ENCODE measurements around the gene SLC38A6. TPM values are rescaled to one million over a fixed set of nuclear protein-coding genes. Genes with fewer than 3 reads are reported as not detected.

The SLC38A6 gene
- total RNA-seq (10 to 100 TPM in 4 of 5 experiments, 1 to 10 TPM in 1; 8.9 to 21.9 (median 15.8) TPM), polyA plus RNA-seq (1 to 10 TPM; 5.8 to 6.3 TPM), total RNA-seq (6.7 reads per million, percentile 29 among the genes with 10 or more reads in this experiment)

GRCh38 chr14:60980811-60981632 is at the start of gene SLC38A6, which contains the start of gene TRMT5:
Gene SLC38A6, plus strand, starts transcription at chr14:60981245. Its CDS starts 33 bp downstream, at chr14:60981278.
Gene TRMT5, minus strand, starts transcription at chr14:60981079. Its CDS starts 106 bp downstream, at chr14:60980973.
- Histone ChIP-seq H3K4me3 (ENCODE audit: low read length) (peak within 1 kb of the TSS; percentile 94), H3K36me3 (ENCODE audit: control insufficient read depth in 2 of 3, insufficient read depth in 3 of 3, low read length in 3 of 3) (peaks cover 0 to 12% (median 4%) of the 10 kb centered on the region in 3 experiments), H3K4me1 (ENCODE audit: control insufficient read depth in 2 of 2, insufficient read depth in 2 of 2, low read length in 2 of 2) (peaks cover 11 to 14% of the 10 kb centered on the region in 2 donors), H3K27ac (ENCODE audit: low read depth, low read length) (peak within 1 kb of the TSS; percentile 88), H3K9me3 (ENCODE audit: control insufficient read depth in 2 of 3, low read length in 3 of 3) (no peaks in the 10 kb centered on the region), H3K27me3 (ENCODE audit: control insufficient read depth in 2 of 2, insufficient read depth in 2 of 2, low read length in 2 of 2) (no peaks in the 10 kb centered on the region)
- peaks cover 12 to 39% (median 26%) of the 10 kb centered on the region in 7 donors for H3K4me1 Mint-ChIP-seq
- H3K9me3 Mint-ChIP-seq = no peaks in the 10 kb centered on the region
- H3K27ac Mint-ChIP-seq = no peak within 1 kb of the TSS
- peak; percentile 91 for ATAC-seq
- intact Hi-C loops (cut with micrococcal nuclease) = loop anchor here (1.0 to 10.0 kb wide), 15 partner anchors 44 to 1793 kb away; partner anchors contain the start of genes DAAM1 (in 2 of the 2), MNAT1 (in 2 of the 2), PCNX4 (in 2 of the 2) and PPM1A (in 2 of the 2)
- H3K27me3 Mint-ChIP-seq = no peaks in the 10 kb centered on the region
- H3K4me3 Mint-ChIP-seq = no peak within 1 kb of the TSS
- peak; percentile 84 to 95 (median 93) for DNase-seq
- ChIA-PET CTCF (no interaction called here), POLR2A (interaction anchor here (0.8 to 2.2 kb wide), 4 partner anchors 299 to 781 kb away, joined by 3 to 10 read pairs (median 4); partner anchors contain the start of genes PPM1A and SNAPC1)
- peaks cover 5 to 18% (median 11%) of the 10 kb centered on the region in 5 donors for H3K36me3 Mint-ChIP-seq

DNA sequence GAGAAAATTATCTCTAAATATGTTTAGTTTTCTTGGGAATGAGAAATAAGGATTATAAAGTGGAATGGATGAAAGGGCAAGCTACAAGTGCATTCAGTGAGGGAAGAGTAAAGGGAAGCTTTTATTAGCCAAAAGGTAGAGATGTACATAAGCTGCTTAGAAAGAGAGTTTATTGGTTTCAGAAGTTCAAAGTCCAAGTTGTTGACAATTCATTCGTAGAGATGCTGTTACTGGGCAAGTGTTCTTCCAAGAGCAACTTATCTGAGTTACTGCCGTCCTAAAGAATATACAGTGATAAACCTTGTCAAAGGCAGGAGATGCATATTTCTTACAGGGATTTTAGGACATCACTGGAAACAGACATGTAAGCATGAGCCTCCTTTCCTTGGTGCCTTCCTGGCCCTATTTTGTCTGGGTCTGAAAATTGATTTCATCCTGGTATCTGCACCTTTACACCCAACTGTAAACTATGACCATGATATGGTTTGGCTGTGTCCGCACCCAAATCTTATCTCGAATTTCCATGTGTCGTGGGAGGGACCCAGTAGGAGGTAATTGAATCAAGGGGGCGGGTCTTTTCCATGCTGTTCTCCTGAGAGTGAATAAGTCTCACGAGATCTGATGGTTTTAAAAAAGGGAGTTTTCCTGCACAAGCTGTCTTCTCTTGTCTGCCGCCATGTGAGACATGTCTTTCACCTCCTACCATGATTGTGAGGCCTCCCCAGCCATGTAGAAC is 47.0 kb upstream of the SLC38A6 start:
- H3K27ac Mint-ChIP-seq = no peak overlapping the region
- POLR2A ChIA-PET = no interaction called here
- Histone ChIP-seq H3K27ac (ENCODE audit: low read depth, low read length) (no peak overlapping the region), H3K27me3 (ENCODE audit: control insufficient read depth in 2 of 2, insufficient read depth in 2 of 2, low read length in 2 of 2) (no peaks in the 10 kb centered on the region), H3K9me3 (ENCODE audit: control insufficient read depth in 2 of 3, low read length in 3 of 3) (no peaks in the 10 kb centered on the region), H3K36me3 (ENCODE audit: control insufficient read depth in 2 of 3, insufficient read depth in 3 of 3, low read length in 3 of 3) (no peaks in the 10 kb centered on the region), H3K4me1 (ENCODE audit: control insufficient read depth in 2 of 2, insufficient read depth in 2 of 2, low read length in 2 of 2) (no peaks in the 10 kb centered on the region), H3K4me3 (ENCODE audit: low read length) (no peak overlapping the region)
- H3K4me3 Mint-ChIP-seq = no peak overlapping the region
- H3K9me3 Mint-ChIP-seq = peaks cover 0 to 10% (median 2%) of the 10 kb centered on the region in 11 donors
- peaks cover 0 to 8% (median 0%) of the 10 kb centered on the region in 7 donors for H3K4me1 Mint-ChIP-seq
- peaks cover 3 to 39% (median 23%) of the 10 kb centered on the region in 5 donors for H3K36me3 Mint-ChIP-seq
- CTCF ChIA-PET = interaction anchor here (0.6 kb wide), 1 partner anchor 95 kb away, joined by 3 read pairs; no protein-coding TSS in a partner anchor
- ATAC-seq (no peak), DNase-seq (no peak)
- intact Hi-C loops (cut with micrococcal nuclease) = no loop called here
- H3K27me3 Mint-ChIP-seq = no peaks in the 10 kb centered on the region

- H3K4me3 Mint-ChIP-seq = no peak overlapping the region
- POLR2A ChIA-PET = no interaction called here
- no peak overlapping the region for H3K27ac Mint-ChIP-seq
- intact Hi-C loops (cut with micrococcal nuclease) = no loop called here
- ATAC-seq = no peak
- peaks cover 3 to 44% (median 25%) of the 10 kb centered on the region in 5 donors for H3K36me3 Mint-ChIP-seq
- peaks cover 0 to 10% (median 0%) of the 10 kb centered on the region in 7 donors for H3K4me1 Mint-ChIP-seq
- Histone ChIP-seq H3K9me3 (ENCODE audit: control insufficient read depth in 2 of 3, low read length in 3 of 3) (no peaks in the 10 kb centered on the region), H3K27ac (ENCODE audit: low read depth, low read length) (no peak overlapping the region), H3K4me1 (ENCODE audit: control insufficient read depth in 2 of 2, insufficient read depth in 2 of 2, low read length in 2 of 2) (no peaks in the 10 kb centered on the region), H3K27me3 (ENCODE audit: control insufficient read depth in 2 of 2, insufficient read depth in 2 of 2, low read length in 2 of 2) (no peaks in the 10 kb centered on the region), H3K36me3 (ENCODE audit: control insufficient read depth in 2 of 3, insufficient read depth in 3 of 3, low read length in 3 of 3) (no peaks in the 10 kb centered on the region), H3K4me3 (ENCODE audit: low read length) (no peak overlapping the region)
- H3K9me3 Mint-ChIP-seq = peaks cover 0 to 13% (median 2%) of the 10 kb centered on the region in 11 donors
- CTCF ChIA-PET = no interaction called here
- no peaks in the 10 kb centered on the region for H3K27me3 Mint-ChIP-seq
- no peak for DNase-seq
Measured at GRCh38 chr14:60935319-60935718, 45.7 kb upstream of the SLC38A6 start.

DNA sequence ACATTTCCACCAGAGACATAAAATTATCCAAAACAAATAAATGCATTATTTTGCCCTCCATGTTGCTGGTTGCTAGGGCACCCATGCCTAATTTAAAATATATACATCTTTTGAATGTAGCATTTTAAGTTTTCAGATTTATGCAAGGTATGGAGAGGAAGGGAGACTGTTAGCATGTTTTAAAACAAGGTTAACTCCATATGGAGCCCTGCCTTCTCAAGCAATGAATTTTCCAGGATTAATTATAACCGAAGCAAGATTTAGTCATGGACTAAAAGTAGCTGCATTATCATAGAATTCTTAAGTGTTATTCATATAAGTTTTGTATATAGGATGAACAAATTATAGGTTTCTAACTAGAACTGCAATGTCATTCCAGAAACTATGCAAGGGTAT is 37.4 kb upstream of the SLC38A6 start:
- ATAC-seq (no peak), DNase-seq (no peak)
- no peaks in the 10 kb centered on the region for H3K27me3 ChIP-seq (ENCODE audit: control insufficient read depth in 2 of 2, insufficient read depth in 2 of 2, low read length in 2 of 2)
- Mint-ChIP-seq H3K4me1 (peaks cover 0 to 10% (median 4%) of the 10 kb centered on the region in 7 donors), H3K9me3 (peaks cover 0 to 8% (median 0%) of the 10 kb centered on the region in 11 donors), H3K4me3 (no peak overlapping the region), H3K27me3 (no peaks in the 10 kb centered on the region), H3K27ac (no peak overlapping the region), H3K36me3 (peaks cover 11 to 33% (median 29%) of the 10 kb centered on the region in 5 donors)
- H3K4me1 ChIP-seq (ENCODE audit: control insufficient read depth in 2 of 2, insufficient read depth in 2 of 2, low read length in 2 of 2) = no peaks in the 10 kb centered on the region
- H3K27ac ChIP-seq (ENCODE audit: low read depth, low read length) = no peak overlapping the region
- no peak overlapping the region for H3K4me3 ChIP-seq (ENCODE audit: low read length)
- POLR2A ChIA-PET = no interaction called here
- CTCF ChIA-PET = interaction anchor here (0.6 kb wide), 1 partner anchor 48 kb away, joined by 3 read pairs; no protein-coding TSS in a partner anchor
- intact Hi-C loops (cut with micrococcal nuclease) = no loop called here
- H3K9me3 ChIP-seq (ENCODE audit: control insufficient read depth in 2 of 3, low read length in 3 of 3) = no peaks in the 10 kb centered on the region
- H3K36me3 ChIP-seq (ENCODE audit: control insufficient read depth in 2 of 3, insufficient read depth in 3 of 3, low read length in 3 of 3) = peaks cover 0 to 3% (median 0%) of the 10 kb centered on the region in 3 experiments

GRCh38 chr14:60944204-60944603 is 36.8 kb upstream of the SLC38A6 start:
- no peaks in the 10 kb centered on the region for H3K27me3 Mint-ChIP-seq
- H3K4me1 ChIP-seq (ENCODE audit: control insufficient read depth in 2 of 2, insufficient read depth in 2 of 2, low read length in 2 of 2) = no peaks in the 10 kb centered on the region
- intact Hi-C loops (cut with micrococcal nuclease) = no loop called here
- ChIA-PET POLR2A (no interaction called here), CTCF (interaction anchor here (0.6 kb wide), 1 partner anchor 48 kb away, joined by 3 read pairs; no protein-coding TSS in a partner anchor)
- H3K27me3 ChIP-seq (ENCODE audit: control insufficient read depth in 2 of 2, insufficient read depth in 2 of 2, low read length in 2 of 2) = no peaks in the 10 kb centered on the region
- no peak for DNase-seq
- no peak for ATAC-seq
- no peak overlapping the region for H3K27ac ChIP-seq (ENCODE audit: low read depth, low read length)
- no peaks in the 10 kb centered on the region for H3K9me3 ChIP-seq (ENCODE audit: control insufficient read depth in 2 of 3, low read length in 3 of 3)
- peaks cover 0 to 3% (median 0%) of the 10 kb centered on the region in 3 experiments for H3K36me3 ChIP-seq (ENCODE audit: control insufficient read depth in 2 of 3, insufficient read depth in 3 of 3, low read length in 3 of 3)
- H3K4me1 Mint-ChIP-seq = peaks cover 0 to 9% (median 4%) of the 10 kb centered on the region in 7 donors
- no peak overlapping the region for H3K4me3 ChIP-seq (ENCODE audit: low read length)
- H3K4me3 Mint-ChIP-seq = no peak overlapping the region
- peaks cover 0 to 4% (median 0%) of the 10 kb centered on the region in 11 donors for H3K9me3 Mint-ChIP-seq
- H3K27ac Mint-ChIP-seq = no peak overlapping the region
- H3K36me3 Mint-ChIP-seq = peaks cover 11 to 27% (median 25%) of the 10 kb centered on the region in 5 donors

DNA sequence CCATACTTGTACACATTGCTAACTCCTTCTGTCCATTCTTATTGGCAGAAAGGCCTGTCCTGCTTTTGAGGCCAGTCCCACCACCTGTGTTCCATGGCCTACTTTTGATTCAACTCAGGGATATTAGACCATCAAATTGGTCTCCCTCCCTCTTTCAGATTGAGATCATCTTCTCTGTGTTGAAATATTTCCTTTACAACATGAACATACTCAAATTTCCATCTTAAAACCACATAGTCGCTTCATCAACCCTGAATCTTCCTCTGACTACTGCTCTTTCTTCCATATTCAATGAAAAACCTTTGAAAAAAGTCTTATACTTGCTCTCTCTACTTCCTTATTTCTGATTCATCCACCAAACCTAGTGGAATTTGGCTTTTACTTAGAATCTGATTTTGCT is 35.1 kb upstream of the SLC38A6 start:
- peaks cover 0 to 3% (median 0%) of the 10 kb centered on the region in 3 experiments for H3K36me3 ChIP-seq (ENCODE audit: control insufficient read depth in 2 of 3, insufficient read depth in 3 of 3, low read length in 3 of 3)
- H3K27me3 ChIP-seq (ENCODE audit: control insufficient read depth in 2 of 2, insufficient read depth in 2 of 2, low read length in 2 of 2) = no peaks in the 10 kb centered on the region
- Mint-ChIP-seq H3K4me1 (peaks cover 0 to 9% (median 0%) of the 10 kb centered on the region in 7 donors), H3K27ac (peak overlapping the region in 1 of 9 donors; percentile 51), H3K9me3 (peaks cover 0 to 4% (median 0%) of the 10 kb centered on the region in 11 donors), H3K4me3 (no peak overlapping the region), H3K27me3 (no peaks in the 10 kb centered on the region), H3K36me3 (peaks cover 8 to 27% (median 20%) of the 10 kb centered on the region in 5 donors)
- H3K27ac ChIP-seq (ENCODE audit: low read depth, low read length) = no peak overlapping the region
- H3K4me1 ChIP-seq (ENCODE audit: control insufficient read depth in 2 of 2, insufficient read depth in 2 of 2, low read length in 2 of 2) = no peaks in the 10 kb centered on the region
- ChIA-PET POLR2A (no interaction called here), CTCF (no interaction called here)
- no peak for ATAC-seq
- no peak for DNase-seq
- H3K9me3 ChIP-seq (ENCODE audit: control insufficient read depth in 2 of 3, low read length in 3 of 3) = no peaks in the 10 kb centered on the region
- intact Hi-C loops (cut with micrococcal nuclease) = no loop called here
- H3K4me3 ChIP-seq (ENCODE audit: low read length) = no peak overlapping the region

Measured in naive thymus-derived CD4-positive, alpha-beta T cell (primary cell).